Suppressor macrophage (primary cell): ENCODE results near the gene KIRREL2.
"Not testable (repeated sequence)": the region's sequence is repeated elsewhere in the genome, so short reads cannot be mapped to it uniquely, and the experiment has no call there.

Experiments used
- DNase-seq, 4 experiments: peaks; one replicate each; pipeline ENCODE4 v3.0.0-alpha.2; 2020 to 2022

Gene KIRREL2

GRCh38 chr19:35899547-35900214 lies 43.0 kb downstream of the KIRREL2 start:
- DNase-seq: peak; percentile 88 to 95 (median 92)

GRCh38 chr19:35901055-35901644 lies 44.4 kb downstream of the KIRREL2 start:
- no peak for DNase-seq

GRCh38 chr19:35901854-35902661 lies 45.3 kb downstream of the KIRREL2 start, which contains the start of gene HCST:
Gene HCST, plus strand, starts transcription at chr19:35902529. Its CDS starts 65 bp downstream, at chr19:35902594.
- DNase-seq: peak; percentile 56 to 81 (median 78)

- no peak for DNase-seq
Observed at GRCh38 chr19:35902870-35903475, 46.3 kb downstream of the KIRREL2 start.

GRCh38 chr19:35903550-35904179 lies 47.0 kb downstream of the KIRREL2 start:
- DNase-seq: peak; percentile 96 to 99 (median 98)

- DNase-seq: peak; percentile 77 to 89 (median 84)
Observed at GRCh38 chr19:35904311-35905068, 47.8 kb downstream of the KIRREL2 start.

GRCh38 chr19:35905178-35905727 lies 48.5 kb downstream of the KIRREL2 start:
- DNase-seq: peak in 3 of 4 experiments; percentile 9 to 39 (median 26)

- peak in 1 of 4 experiments; percentile 41 for DNase-seq
Observed at GRCh38 chr19:35907377-35907745, 50.6 kb downstream of the KIRREL2 start.

GRCh38 chr19:35908010-35908441 lies 51.3 kb downstream of the KIRREL2 start, which contains the start of gene TYROBP:
Gene TYROBP, minus strand, starts transcription at chr19:35908295. Its CDS starts 67 bp downstream, at chr19:35908228.
- peak; percentile 70 to 89 (median 84) for DNase-seq

- peak; percentile 98 to 99 (median 98) for DNase-seq
Observed at GRCh38 chr19:35908973-35909683, 52.4 kb downstream of the KIRREL2 start.

- no peak for DNase-seq
Observed at GRCh38 chr19:35909684-35910035, 52.9 kb downstream of the KIRREL2 start.

- not testable (repeated sequence) for DNase-seq
Observed at GRCh38 chr19:35910355-35910754, 53.6 kb downstream of the KIRREL2 start.

- DNase-seq: peak in 1 of 4 experiments; percentile 43
Observed at GRCh38 chr19:35911173-35911572, 54.5 kb downstream of the KIRREL2 start.

- DNase-seq: peak in 2 of 4 experiments; percentile 38 to 43
Observed at GRCh38 chr19:35911790-35912189, 55.1 kb downstream of the KIRREL2 start.

- peak; percentile 66 to 96 (median 87) for DNase-seq
Observed at GRCh38 chr19:35913589-35913988, 56.9 kb downstream of the KIRREL2 start.

- peak; percentile 34 to 69 (median 58) for DNase-seq
Observed at GRCh38 chr19:35915443-35915842, 58.7 kb downstream of the KIRREL2 start.
